Nephron progenitor cell (in vitro differentiated cells): ENCODE results near the gene MUC12.
"Not testable (repeated sequence)": the region's sequence is repeated elsewhere in the genome, so short reads cannot be mapped to it uniquely, and the experiment has no call there.

ENCODE experiments used
- DNase-seq: peaks from one replicate; pipeline ENCODE4 v3.0.0; 2021
- H3K27ac Mint-ChIP-seq: 2 replicates; pipeline ENCODE4 v1.8.0; 2021; ENCODE audit warnings: mild to moderate bottlenecking, moderate library complexity, mixed read lengths
- H3K27me3 Mint-ChIP-seq: 2 replicates; pipeline ENCODE4 v1.8.0; 2021; ENCODE audit warnings: mild to moderate bottlenecking, low read depth, mixed read lengths; ENCODE audit not compliant: poor library complexity
- H3K36me3 Mint-ChIP-seq: 2 replicates; pipeline ENCODE4 v1.8.0; 2021; ENCODE audit warnings: low read depth, mixed read lengths
- H3K4me1 Mint-ChIP-seq: 2 replicates; pipeline ENCODE4 v1.8.0; 2021; ENCODE audit warnings: mixed read lengths
- H3K4me3 Mint-ChIP-seq: 2 replicates; pipeline ENCODE4 v1.8.0; 2021; ENCODE audit warnings: mild to moderate bottlenecking, moderate library complexity, mixed read lengths
- H3K9me3 Mint-ChIP-seq: 2 replicates; pipeline ENCODE4 v1.8.0; 2021; ENCODE audit warnings: mild to moderate bottlenecking, moderate library complexity, mixed read lengths
- TF ChIP-seq, protein P1 (sequence below): fragments of 200-600 bp; sonication (generic); IDR thresholded peaks from 2 replicates; pipeline ENCODE4 v1.5.0; 2021; ENCODE audit warnings: antibody characterized with exemption

MUC12 gene

DNA sequence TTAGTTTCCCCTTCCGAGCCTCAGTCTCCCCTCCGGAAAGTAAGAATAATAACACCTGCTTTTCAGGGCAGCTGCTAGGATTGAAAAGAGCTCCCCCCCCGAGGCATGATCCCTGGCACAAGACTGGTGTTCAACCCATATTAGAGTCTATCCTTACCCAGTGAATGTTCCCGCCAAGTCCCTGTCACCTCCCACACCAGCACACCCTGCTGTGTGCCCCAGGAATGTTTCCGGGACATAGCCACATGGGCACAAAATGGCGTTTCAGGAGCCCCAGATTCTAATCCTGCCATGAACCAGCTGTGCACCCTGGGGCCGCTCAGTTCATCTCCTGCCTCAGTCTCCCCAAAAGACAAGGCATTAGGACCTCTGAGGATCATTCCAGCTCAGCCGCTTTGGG, 51.1 kb downstream of the MUC12 start:
- Mint-ChIP-seq H3K36me3 (no peaks in the 10 kb centered on the region), H3K4me3 (no peak overlapping the region), H3K27ac (no peak overlapping the region), H3K9me3 (peaks cover 11% of the 10 kb centered on the region), H3K27me3 (peaks cover 29% of the 10 kb centered on the region), H3K4me1 (peaks cover 52% of the 10 kb centered on the region)
- DNase-seq = no peak
- TF ChIP-seq, protein P1, sequence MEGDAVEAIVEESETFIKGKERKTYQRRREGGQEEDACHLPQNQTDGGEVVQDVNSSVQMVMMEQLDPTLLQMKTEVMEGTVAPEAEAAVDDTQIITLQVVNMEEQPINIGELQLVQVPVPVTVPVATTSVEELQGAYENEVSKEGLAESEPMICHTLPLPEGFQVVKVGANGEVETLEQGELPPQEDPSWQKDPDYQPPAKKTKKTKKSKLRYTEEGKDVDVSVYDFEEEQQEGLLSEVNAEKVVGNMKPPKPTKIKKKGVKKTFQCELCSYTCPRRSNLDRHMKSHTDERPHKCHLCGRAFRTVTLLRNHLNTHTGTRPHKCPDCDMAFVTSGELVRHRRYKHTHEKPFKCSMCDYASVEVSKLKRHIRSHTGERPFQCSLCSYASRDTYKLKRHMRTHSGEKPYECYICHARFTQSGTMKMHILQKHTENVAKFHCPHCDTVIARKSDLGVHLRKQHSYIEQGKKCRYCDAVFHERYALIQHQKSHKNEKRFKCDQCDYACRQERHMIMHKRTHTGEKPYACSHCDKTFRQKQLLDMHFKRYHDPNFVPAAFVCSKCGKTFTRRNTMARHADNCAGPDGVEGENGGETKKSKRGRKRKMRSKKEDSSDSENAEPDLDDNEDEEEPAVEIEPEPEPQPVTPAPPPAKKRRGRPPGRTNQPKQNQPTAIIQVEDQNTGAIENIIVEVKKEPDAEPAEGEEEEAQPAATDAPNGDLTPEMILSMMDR = no peak

GRCh38 chr7:101021703-101022102, 52.3 kb downstream of the MUC12 start:
- Mint-ChIP-seq H3K27ac (no peak overlapping the region), H3K4me3 (no peak overlapping the region), H3K9me3 (peaks cover 11% of the 10 kb centered on the region), H3K4me1 (peaks cover 40% of the 10 kb centered on the region), H3K27me3 (peaks cover 23% of the 10 kb centered on the region), H3K36me3 (no peaks in the 10 kb centered on the region)
- no peak for DNase-seq
- TF ChIP-seq, protein P1 = no peak

DNA sequence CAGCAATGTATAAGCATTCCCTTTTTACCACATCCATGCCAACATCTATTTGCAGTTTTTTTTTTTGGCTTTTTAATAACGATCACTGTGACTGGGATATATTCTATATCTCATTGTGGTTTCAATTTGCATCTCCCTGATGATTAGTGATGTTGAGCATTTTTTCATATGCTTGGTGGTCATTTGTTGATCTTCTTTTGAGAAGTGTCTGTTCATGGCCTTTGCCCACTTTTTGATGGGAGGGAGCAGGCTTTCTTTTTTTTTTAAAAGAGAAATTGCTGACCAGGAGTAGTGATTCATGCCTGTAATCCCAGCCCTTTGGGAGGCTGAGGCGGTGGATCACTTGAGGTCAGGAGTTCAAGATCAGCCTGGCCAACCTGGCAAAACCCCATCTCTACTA, 54.5 kb downstream of the MUC12 start:
- H3K9me3 Mint-ChIP-seq = peaks cover 11% of the 10 kb centered on the region
- H3K4me3 Mint-ChIP-seq = no peak overlapping the region
- H3K27ac Mint-ChIP-seq = no peak overlapping the region
- TF ChIP-seq, protein P1 = no peak
- no peaks in the 10 kb centered on the region for H3K36me3 Mint-ChIP-seq
- no peak for DNase-seq
- peaks cover 29% of the 10 kb centered on the region for H3K27me3 Mint-ChIP-seq
- peaks cover 27% of the 10 kb centered on the region for H3K4me1 Mint-ChIP-seq

DNA sequence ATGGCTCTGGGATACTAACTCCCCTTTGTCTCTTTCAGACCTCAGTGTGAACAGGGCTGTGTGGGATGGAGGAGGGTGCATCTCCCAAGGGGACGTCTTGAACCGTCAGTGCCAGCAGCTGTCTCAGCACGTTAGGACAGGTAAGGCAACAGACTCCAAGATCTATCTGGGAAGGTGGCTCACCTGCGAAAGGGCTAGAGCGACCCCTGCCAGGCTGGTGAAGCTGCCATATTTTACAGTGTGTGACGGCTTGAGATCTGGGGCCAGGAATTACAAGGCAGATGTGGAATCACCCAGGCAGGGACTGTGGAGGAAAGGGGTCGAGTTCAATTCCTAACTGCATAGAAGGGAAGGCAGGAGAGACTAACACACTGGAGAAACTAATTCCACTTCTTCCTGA, 61.7 kb downstream of the MUC12 start:
- Mint-ChIP-seq H3K36me3 (no peaks in the 10 kb centered on the region), H3K27ac (no peak overlapping the region), H3K4me1 (no peaks in the 10 kb centered on the region), H3K4me3 (no peak overlapping the region), H3K9me3 (no peaks in the 10 kb centered on the region), H3K27me3 (peaks cover 18% of the 10 kb centered on the region)
- TF ChIP-seq, protein P1 = no peak
- no peak for DNase-seq

- Mint-ChIP-seq H3K27ac (no peak overlapping the region), H3K36me3 (no peaks in the 10 kb centered on the region), H3K4me1 (no peaks in the 10 kb centered on the region), H3K27me3 (peaks cover 5% of the 10 kb centered on the region), H3K4me3 (no peak overlapping the region), H3K9me3 (no peaks in the 10 kb centered on the region)
- TF ChIP-seq, protein P1 = no peak
- no peak for DNase-seq
Observed at GRCh38 chr7:101035941-101036340, 66.6 kb downstream of the MUC12 start.

- DNase-seq, H3K4me3 Mint-ChIP-seq, H3K27ac Mint-ChIP-seq, H3K36me3 Mint-ChIP-seq, H3K4me1 Mint-ChIP-seq, H3K9me3 Mint-ChIP-seq: not testable (repeated sequence)
- H3K27me3 Mint-ChIP-seq = peaks cover 14% of the 10 kb centered on the region
Observed at GRCh38 chr7:101041283-101041682, 71.9 kb downstream of the MUC12 start.
